Adrenal gland (tissue), 5 donors: ENCODE results near the gene NOP9.

Experiments
- POLR2A ChIP-seq, 2 donors: fragments of 450-650 bp; IDR thresholded peaks; one replicate each; pipeline ENCODE4 v1.6.1; 2017; ENCODE audit warnings: antibody characterized with exemption in 2 of 2, mild to moderate bottlenecking in 2 of 2, moderate library complexity in 1 of 2
- TF ChIP-seq, protein P1 (sequence below), 6 experiments: fragments of 450-650 bp in 4 of 6; fragments of 200-600 bp in 2 of 6; sonication (generic) in 1 of 6; IDR thresholded peaks; 1 replicate in 5 of 6; 2 replicates in 1 of 6; pipeline versions ENCODE4 v1.5.1 to v1.8.0; 2016 to 2021; ENCODE audit warnings: antibody characterized with exemption in 6 of 6, mild to moderate bottlenecking in 2 of 6, moderate library complexity in 1 of 6
- donor health status: DM: no; HTN: no; CAD: no.

DNA sequence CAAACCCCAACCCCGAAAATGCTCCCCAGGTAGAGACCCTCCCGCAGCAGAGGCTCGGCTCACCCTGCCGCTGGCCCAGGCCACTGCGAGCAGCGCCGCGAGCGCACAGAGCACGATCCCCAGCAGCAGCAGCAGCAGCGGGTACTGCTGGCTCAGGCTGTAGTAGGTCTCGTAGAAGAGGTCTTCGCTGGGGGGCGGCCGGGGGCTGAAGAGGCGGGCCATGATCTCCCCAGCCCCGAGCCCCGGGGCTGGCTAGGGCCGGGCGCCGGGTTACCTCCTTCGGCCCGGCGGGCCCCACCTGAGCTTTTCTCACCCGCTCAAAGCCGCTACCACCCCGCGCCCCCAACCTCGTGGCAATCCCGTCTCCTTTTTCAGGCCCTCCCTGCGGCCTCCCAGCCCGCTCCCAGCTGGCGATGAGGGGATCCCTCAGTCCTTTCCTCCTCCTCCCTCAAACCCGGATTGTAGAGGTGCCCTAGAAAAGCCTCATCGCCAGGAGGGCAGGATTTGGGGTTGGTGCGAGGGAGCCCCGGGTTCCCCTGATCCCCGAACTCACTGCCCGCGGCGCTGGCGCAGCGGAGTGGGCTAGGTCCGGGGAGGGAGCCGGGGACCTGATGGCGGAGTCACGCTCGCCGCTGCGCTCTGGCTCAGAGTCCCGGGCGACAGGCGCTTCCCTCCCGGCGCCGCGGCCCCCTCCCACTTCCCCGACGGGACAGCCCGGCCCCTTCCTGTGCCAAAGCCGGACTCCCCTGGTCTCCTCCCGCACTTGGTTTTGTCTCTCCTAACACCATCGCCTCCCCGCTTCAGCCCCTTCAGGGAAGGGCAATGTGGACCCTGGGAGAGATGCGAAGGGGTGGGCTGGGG, 35.0 kb downstream of the NOP9 start, which contains the start of gene ADCY4:
- TF ChIP-seq, protein P1, sequence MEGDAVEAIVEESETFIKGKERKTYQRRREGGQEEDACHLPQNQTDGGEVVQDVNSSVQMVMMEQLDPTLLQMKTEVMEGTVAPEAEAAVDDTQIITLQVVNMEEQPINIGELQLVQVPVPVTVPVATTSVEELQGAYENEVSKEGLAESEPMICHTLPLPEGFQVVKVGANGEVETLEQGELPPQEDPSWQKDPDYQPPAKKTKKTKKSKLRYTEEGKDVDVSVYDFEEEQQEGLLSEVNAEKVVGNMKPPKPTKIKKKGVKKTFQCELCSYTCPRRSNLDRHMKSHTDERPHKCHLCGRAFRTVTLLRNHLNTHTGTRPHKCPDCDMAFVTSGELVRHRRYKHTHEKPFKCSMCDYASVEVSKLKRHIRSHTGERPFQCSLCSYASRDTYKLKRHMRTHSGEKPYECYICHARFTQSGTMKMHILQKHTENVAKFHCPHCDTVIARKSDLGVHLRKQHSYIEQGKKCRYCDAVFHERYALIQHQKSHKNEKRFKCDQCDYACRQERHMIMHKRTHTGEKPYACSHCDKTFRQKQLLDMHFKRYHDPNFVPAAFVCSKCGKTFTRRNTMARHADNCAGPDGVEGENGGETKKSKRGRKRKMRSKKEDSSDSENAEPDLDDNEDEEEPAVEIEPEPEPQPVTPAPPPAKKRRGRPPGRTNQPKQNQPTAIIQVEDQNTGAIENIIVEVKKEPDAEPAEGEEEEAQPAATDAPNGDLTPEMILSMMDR (IDR thresholded peaks at IDR 0.05): no peak
- peak in 1 of 2 donors; percentile 38 for TF ChIP-seq POLR2A (IDR thresholded peaks at IDR 0.05)
